SK-N-SH treated with all-trans-retinoic acid at 6 μM for 48 hours (cell line): ENCODE data around the gene AP5Z1.

ENCODE experiments used
- ARNTL ChIP-seq: fragments of 450-650 bp; formaldehyde crosslinking; IDR thresholded peaks from 2 replicates; pipeline ENCODE4 v1.5.0; 2020; ENCODE audit warnings: low read depth, mild to moderate bottlenecking, moderate library complexity, borderline replicate concordance
- CSDC2 ChIP-seq: fragments of 250-450 bp; sonication (Bioruptor Pico); IDR thresholded peaks from 2 replicates; pipeline ENCODE4 v1.5.0; 2020; ENCODE audit warnings: mild to moderate bottlenecking, moderate library complexity
- CSRNP3 ChIP-seq: fragments of 250-450 bp; sonication (Bioruptor Pico); IDR thresholded peaks from 2 replicates; pipeline ENCODE4 v1.5.1; 2021; ENCODE audit warnings: mild to moderate bottlenecking, moderate library complexity
- RARB ChIP-seq: fragments of 250-450 bp; sonication (Bioruptor Pico); IDR thresholded peaks from 2 replicates; pipeline ENCODE4 v1.8.0; 2021; ENCODE audit warnings: mild to moderate bottlenecking, moderate library complexity
- ZFP30 ChIP-seq: fragments of 450-650 bp; formaldehyde crosslinking; IDR thresholded peaks from 2 replicates; pipeline ENCODE4 v1.5.0; 2022; ENCODE audit warnings: mild to moderate bottlenecking, moderate library complexity

GRCh38 chr7:4730276-4730675, 45.1 kb upstream of the AP5Z1 start:
- TF ChIP-seq ZFP30 (CRISPR knock-in tag) (no peak), CSRNP3 (CRISPR knock-in tag) (no peak), CSDC2 (CRISPR knock-in tag) (no peak), ARNTL (CRISPR knock-in tag) (no peak), RARB (no peak)
